Measurements from ENCODE around the gene ANKRD62.
"Not testable (repeated sequence)": the region's sequence is repeated elsewhere in the genome, so short reads cannot be mapped to it uniquely, and the experiment has no call there.

Gene ANKRD62

GRCh38 chr18:12101266-12101665 lies 7.6 kb downstream of the ANKRD62 start:
- no peak for DNase-seq

- DNase-seq, result no peak
Measured at GRCh38 chr18:12102136-12102842, 8.6 kb downstream of the ANKRD62 start.

- no peak for DNase-seq
Measured at GRCh38 chr18:12106471-12106870, 12.8 kb downstream of the ANKRD62 start.

DNA sequence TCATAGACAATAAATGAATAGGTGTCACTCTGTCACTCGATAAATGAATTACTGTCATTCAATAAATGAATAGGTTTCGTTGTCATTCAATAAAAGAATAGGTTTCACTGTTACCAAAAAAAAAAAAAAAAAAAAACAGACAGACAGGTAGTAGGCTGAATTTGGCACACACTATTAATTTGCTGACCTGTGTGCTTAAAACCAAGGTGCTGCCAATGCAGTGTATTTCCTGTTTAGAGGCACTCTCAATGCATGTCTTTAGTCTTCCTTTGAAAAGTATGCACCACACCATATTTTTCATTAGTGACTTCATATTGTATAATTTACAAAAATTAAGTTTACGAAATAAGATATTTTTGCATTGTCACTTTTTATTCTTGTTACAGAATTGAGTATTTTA lies 16.2 kb downstream of the ANKRD62 start:
- DNase-seq, result no peak

GRCh38 chr18:12113999-12114646 lies 20.5 kb downstream of the ANKRD62 start:
- no peak for DNase-seq

- DNase-seq, result no peak
Measured at GRCh38 chr18:12119358-12119757, 25.7 kb downstream of the ANKRD62 start.

- no peak for DNase-seq
Measured at GRCh38 chr18:12121175-12122042, 27.8 kb downstream of the ANKRD62 start.

GRCh38 chr18:12122043-12122389 lies 28.4 kb downstream of the ANKRD62 start:
- not testable (repeated sequence) for DNase-seq

- not testable (repeated sequence) for DNase-seq
Measured at GRCh38 chr18:12127647-12128046, 34.0 kb downstream of the ANKRD62 start.

- DNase-seq, result not testable (repeated sequence)
Measured at GRCh38 chr18:12138831-12139230, 45.2 kb downstream of the ANKRD62 start.

- DNase-seq, result not testable (repeated sequence)
Measured at GRCh38 chr18:12140866-12141265, 47.2 kb downstream of the ANKRD62 start.

DNA sequence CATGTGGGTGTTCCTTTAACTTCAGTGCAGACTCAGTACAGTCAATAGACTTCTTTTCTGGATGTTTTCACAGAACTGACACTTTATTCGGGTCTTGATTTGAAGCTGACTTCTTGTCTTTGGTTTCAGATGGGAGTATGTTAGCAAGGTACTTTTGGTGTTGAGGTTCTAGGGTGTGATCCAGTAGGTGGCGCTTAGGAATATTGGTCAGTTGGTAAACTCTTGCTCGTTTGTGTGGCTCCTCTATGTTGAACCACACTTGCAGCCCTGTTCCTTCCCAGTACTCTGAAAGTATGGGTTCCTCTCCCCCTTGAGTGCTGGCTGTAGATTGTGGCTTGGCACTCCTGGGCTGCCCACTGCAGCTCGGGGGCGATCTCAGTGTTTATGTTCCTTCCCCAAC lies 48.1 kb downstream of the ANKRD62 start:
- not testable (repeated sequence) for DNase-seq

DNA sequence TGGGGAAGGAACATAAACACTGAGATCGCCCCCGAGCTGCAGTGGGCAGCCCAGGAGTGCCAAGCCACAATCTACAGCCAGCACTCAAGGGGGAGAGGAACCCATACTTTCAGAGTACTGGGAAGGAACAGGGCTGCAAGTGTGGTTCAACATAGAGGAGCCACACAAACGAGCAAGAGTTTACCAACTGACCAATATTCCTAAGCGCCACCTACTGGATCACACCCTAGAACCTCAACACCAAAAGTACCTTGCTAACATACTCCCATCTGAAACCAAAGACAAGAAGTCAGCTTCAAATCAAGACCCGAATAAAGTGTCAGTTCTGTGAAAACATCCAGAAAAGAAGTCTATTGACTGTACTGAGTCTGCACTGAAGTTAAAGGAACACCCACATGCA lies 55.8 kb downstream of the ANKRD62 start:
- not testable (repeated sequence) for DNase-seq

DNA sequence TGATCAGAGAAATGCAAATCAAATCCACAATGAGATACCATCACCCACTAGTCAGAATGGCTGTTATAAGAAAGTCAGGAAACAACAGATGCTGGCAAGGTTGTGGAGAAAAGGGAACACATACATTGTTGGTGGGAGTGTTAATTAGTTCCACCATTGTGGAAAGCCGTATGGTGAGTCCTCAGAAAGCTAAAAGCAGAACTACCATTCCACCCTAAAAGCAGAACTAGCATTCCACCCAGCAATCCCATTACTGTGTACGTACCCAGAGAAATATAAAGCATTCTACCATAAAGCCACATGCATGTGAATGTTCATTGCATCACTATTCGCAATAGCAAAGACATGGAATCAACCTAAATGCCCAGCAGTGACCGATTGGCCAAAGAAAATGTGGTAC lies 60.7 kb downstream of the ANKRD62 start:
- no peak for DNase-seq

GRCh38 chr18:12155996-12156395 lies 62.4 kb downstream of the ANKRD62 start:
- DNase-seq, result no peak

DNA sequence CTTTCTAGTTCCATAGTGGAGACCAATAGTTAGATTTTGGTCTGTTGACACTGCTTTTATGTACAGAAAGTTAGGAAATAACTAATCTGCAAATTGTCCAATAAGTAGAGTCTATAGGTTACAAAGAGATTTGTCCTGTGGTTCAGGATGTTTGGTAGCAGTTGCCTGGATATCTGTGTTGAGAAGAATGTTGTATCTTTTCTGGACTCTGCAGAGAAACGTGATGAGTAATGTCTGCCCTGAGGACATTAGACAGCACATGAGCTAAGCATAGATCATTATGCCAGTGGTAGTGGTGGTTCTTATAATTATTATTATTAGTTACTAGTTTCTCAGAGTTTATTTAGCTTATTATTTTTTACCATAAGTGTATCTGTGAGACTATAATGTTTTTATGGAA lies 65.8 kb downstream of the ANKRD62 start:
- DNase-seq, result no peak

DNA sequence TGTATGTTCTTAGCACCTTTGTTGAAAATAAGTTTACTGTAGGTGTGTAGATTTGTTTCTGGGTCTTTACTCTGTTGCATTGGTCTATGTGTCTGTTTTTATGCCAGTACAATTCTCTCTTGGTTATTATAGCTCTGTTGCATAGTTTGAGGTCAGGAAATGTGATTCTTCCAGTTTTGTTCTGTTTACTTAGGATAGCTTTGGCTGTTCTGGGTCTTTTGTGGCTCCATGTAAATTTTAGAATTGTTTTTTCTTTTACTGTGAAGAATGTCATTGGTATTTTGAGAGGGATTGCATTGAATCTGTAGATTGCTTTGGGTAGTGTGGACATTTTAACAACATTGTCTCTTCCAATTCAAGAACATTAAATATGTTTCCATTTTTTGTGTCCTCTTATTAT lies 69.1 kb downstream of the ANKRD62 start:
- no peak for DNase-seq

DNA sequence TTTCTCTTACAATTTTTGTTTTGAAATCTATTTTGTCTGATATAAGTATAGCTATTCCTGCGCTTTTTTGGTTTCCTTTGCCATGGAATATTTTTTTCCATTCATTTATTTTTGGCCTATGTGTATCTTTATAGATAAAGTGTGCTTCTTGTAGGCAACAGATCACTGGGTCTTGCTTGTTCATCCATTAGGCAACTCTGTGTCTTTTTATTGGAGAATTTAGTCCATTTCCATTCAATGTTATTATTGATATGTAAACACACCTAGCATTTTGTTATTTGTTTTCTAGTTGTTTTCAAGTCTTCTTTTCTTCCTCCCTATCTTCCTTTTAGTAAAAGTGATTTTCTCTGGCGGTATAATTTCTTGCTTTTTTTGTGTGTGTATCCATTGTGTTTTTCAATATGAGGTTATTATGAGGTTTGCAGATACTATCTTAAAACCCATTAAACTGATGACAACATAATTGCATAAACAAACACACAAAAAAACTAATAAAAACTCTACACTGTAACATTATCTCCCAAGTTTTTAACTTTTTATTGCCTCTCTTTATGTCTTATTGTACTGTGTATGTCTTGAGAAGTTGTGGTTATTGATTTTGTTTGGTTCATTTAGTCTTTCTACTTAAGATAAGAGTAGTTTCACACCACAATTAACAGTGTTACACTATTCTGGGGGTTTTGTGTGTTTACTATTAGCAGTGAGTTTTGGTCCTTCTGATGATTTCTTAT lies 71.6 kb downstream of the ANKRD62 start:
- DNase-seq, result no peak
